K562 (cell line): ENCODE data around the gene AFDN. TPM values are rescaled to one million over a fixed set of nuclear protein-coding genes. Genes with fewer than 3 reads are reported as not detected.

Experiments used
- CEBPG ChIP-seq, 3 experiments: fragments of 200-800 bp in 1 of 3; sonication (Bioruptor generic) in 1 of 3; sonication (generic) in 1 of 3; formaldehyde crosslinking in 1 of 3; IDR thresholded peaks in 2 of 3; conservative IDR thresholded peaks in 1 of 3; 2 replicates each; pipeline versions ENCODE4 v1.6.1 to v1.8.0; 2016 to 2022; ENCODE audit warnings: missing compliant biosample characterization in 2 of 3, missing genetic modification characterization in 2 of 3, mild to moderate bottlenecking in 1 of 3, missing genetic modification reagents in 1 of 3
- CREB5 ChIP-seq: fragments of 250-450 bp; sonication (Bioruptor Pico); IDR thresholded peaks from 2 replicates; pipeline ENCODE4 v1.5.0; 2020; ENCODE audit warnings: mild to moderate bottlenecking
- FOXJ2 ChIP-seq: fragments of 200-800 bp; sonication (Bioruptor generic); IDR thresholded peaks from 2 replicates; pipeline ENCODE4 v1.6.1; 2016; ENCODE audit warnings: missing genetic modification characterization, missing compliant biosample characterization
- FOXP1 ChIP-seq: sonication (generic); formaldehyde crosslinking; IDR thresholded peaks from 2 replicates; pipeline ENCODE4 v1.8.0; 2022; ENCODE audit warnings: mild to moderate bottlenecking, missing genetic modification reagents
- GTF2B ChIP-seq: IDR thresholded peaks from 2 replicates; pipeline ENCODE4 v1.6.1; 2011; ENCODE audit not compliant: insufficient read length; ENCODE audit errors: extremely low read depth
- ILK ChIP-seq: fragments of 450-650 bp; IDR thresholded peaks from 2 replicates; pipeline ENCODE4 v1.6.1; 2016; ENCODE audit warnings: missing genetic modification characterization, low read depth, mild to moderate bottlenecking, missing compliant biosample characterization, moderate library complexity, borderline replicate concordance
- MXD1 ChIP-seq: fragments of 250-450 bp; sonication (Bioruptor Pico); IDR thresholded peaks from 2 replicates; pipeline ENCODE4 v1.8.0; 2021; ENCODE audit warnings: borderline replicate concordance, mild to moderate bottlenecking, moderate library complexity; ENCODE audit not compliant: poor library complexity, severe bottlenecking
- NRF1 ChIP-seq, 2 experiments: fragments of 450-650 bp; IDR thresholded peaks in 1 of 2; conservative IDR thresholded peaks in 1 of 2; 2 replicates each; pipeline ENCODE4 v1.6.1; 2014; ENCODE audit warnings: mild to moderate bottlenecking in 2 of 2
- PPARD ChIP-seq: fragments of 250-450 bp; sonication (Bioruptor Pico); IDR thresholded peaks from 2 replicates; pipeline ENCODE4 v1.8.0; 2022; ENCODE audit warnings: inconsistent platforms, mild to moderate bottlenecking, moderate library complexity
- THRB ChIP-seq: fragments of 450-650 bp; formaldehyde crosslinking; conservative IDR thresholded peaks from 2 replicates; pipeline ENCODE4 v1.4.0; 2022; ENCODE audit warnings: mild to moderate bottlenecking, missing genetic modification characterization
- ZBTB17 ChIP-seq: fragments of 450-650 bp; formaldehyde crosslinking; IDR thresholded peaks from 2 replicates; pipeline ENCODE4 v1.4.0; 2020; ENCODE audit warnings: mild to moderate bottlenecking
- ZNF407 ChIP-seq: fragments of 450-650 bp; IDR thresholded peaks from 2 replicates; pipeline ENCODE4 v1.6.1; 2016; ENCODE audit warnings: low read depth
- ZNF696 ChIP-seq: fragments of 250-450 bp; sonication (Bioruptor Pico); conservative IDR thresholded peaks from 2 replicates; pipeline ENCODE4 v1.4.0; 2020; ENCODE audit warnings: mild to moderate bottlenecking, moderate library complexity
- polyA plus RNA-seq, 8 experiments: library from polyadenylated mRNA; depleted of rRNA in 4 of 8; stranded (reverse) in 5 of 8; unstranded in 3 of 8; fragments of >200 nt; fragmentation: Nextera tagmentation in 2 of 8; fragmentation: Illumina TruSeq in 1 of 8; extraction: Ambion mirVana in 2 of 8; extraction: Trizol in 1 of 8; gene quantifications; 2 replicates each; pipeline versions ENCODE4 v1.2.1 to v1.2.3, GENCODE V29; 2011 to 2014; ENCODE audit warnings: inconsistent platforms in 1 of 8, missing spikeins in 1 of 8
- total RNA-seq, 7 experiments: library from RNA; depleted of rRNA in 6 of 7; stranded (reverse); fragments of >200 nt in 6 of 7; fragmentation: Illumina TruSeq in 2 of 7; extraction: Trizol in 2 of 7; gene quantifications; 2 replicates each; pipeline versions ENCODE4 v1.2.1 to v1.2.3, GENCODE V29; 2011 to 2021; ENCODE audit warnings: low replicate concordance in 1 of 7

The AFDN gene
- total and polyA plus RNA-seq, 9 of the 15 experiments (the other 6 are each of a cell fraction or from before 2014, with no cell fraction given): 7.2 to 129 (median 105) TPM

- TF ChIP-seq ZNF696 (CRISPR knock-in tag) (no peak), NRF1 (conservative IDR thresholded peaks at IDR 0.05 in 1 of 2, IDR thresholded peaks at IDR 0.05 in 1 of 2) (no peak), GTF2B (no peak), ZBTB17 (CRISPR knock-in tag) (no peak), ZNF407 (no peak), MXD1 (CRISPR knock-in tag) (no peak), ILK (tag) (no peak), FOXJ2 (tag) (no peak), CREB5 (CRISPR knock-in tag) (no peak), CEBPG (CRISPR knock-in tag; IDR thresholded peaks at IDR 0.05) (no peak), CEBPG (tag; conservative IDR thresholded peaks at IDR 0.05 in 1 of 2, IDR thresholded peaks at IDR 0.05 in 1 of 2) (no peak), FOXP1 (no peak), PPARD (no peak), THRB (CRISPR knock-in tag) (no peak)
Measured at GRCh38 chr6:167811442-167812087, 15.1 kb upstream of the AFDN start (continued).
